Stomach smooth muscle (tissue), 2 donors: ENCODE data around the gene MSI2.

Experiments used
- H3K27ac ChIP-seq: one replicate; pipeline ENCODE4 v1.7.0; 2013; ENCODE audit warnings: mild to moderate bottlenecking, low read length, inconsistent platforms
- H3K27me3 ChIP-seq, 2 donors: one replicate each; pipeline ENCODE4 v1.7.0; 2013; ENCODE audit warnings: low read length in 2 of 2; ENCODE audit not compliant: insufficient read depth in 2 of 2, control insufficient read depth in 1 of 2
- H3K36me3 ChIP-seq, 2 donors: one replicate each; pipeline ENCODE4 v1.7.0; 2013; ENCODE audit warnings: low read length in 2 of 2; ENCODE audit not compliant: control insufficient read depth in 2 of 2, insufficient read depth in 2 of 2
- H3K4me1 ChIP-seq: one replicate; pipeline ENCODE4 v1.7.0; 2013; ENCODE audit warnings: low read length; ENCODE audit not compliant: control insufficient read depth, insufficient read depth
- H3K4me3 ChIP-seq, 2 donors: one replicate each; pipeline ENCODE4 v1.7.0; 2013; ENCODE audit warnings: low read length in 2 of 2
- H3K9ac ChIP-seq, 2 donors: one replicate each; pipeline ENCODE4 v1.7.0; 2013; ENCODE audit warnings: low read length in 2 of 2, mild to moderate bottlenecking in 1 of 2
- H3K9me3 ChIP-seq, 2 donors: one replicate each; pipeline ENCODE4 v1.7.0; 2013; ENCODE audit warnings: low read length in 2 of 2; ENCODE audit not compliant: control insufficient read depth in 2 of 2
- donor health status: healthy.
- donor health status: Pancreatic carcinoma.

MSI2 gene

GRCh38 chr17:57369509-57369945 is 113.2 kb downstream of the MSI2 start:
- H3K9ac ChIP-seq: no peak overlapping the region
- H3K27me3 ChIP-seq: no peaks in the 10 kb centered on the region
- H3K9me3 ChIP-seq: peaks cover 0 to 5% of the 10 kb centered on the region in 2 donors
- H3K27ac ChIP-seq: no peak overlapping the region
- H3K4me3 ChIP-seq: no peak overlapping the region
- H3K36me3 ChIP-seq: no peaks in the 10 kb centered on the region
- no peaks in the 10 kb centered on the region for H3K4me1 ChIP-seq

- H3K36me3 ChIP-seq: no peaks in the 10 kb centered on the region
- H3K9ac ChIP-seq: no peak overlapping the region
- H3K4me1 ChIP-seq: no peaks in the 10 kb centered on the region
- no peak overlapping the region for H3K4me3 ChIP-seq
- no peaks in the 10 kb centered on the region for H3K27me3 ChIP-seq
- no peak overlapping the region for H3K27ac ChIP-seq
- H3K9me3 ChIP-seq: peaks cover 0 to 5% of the 10 kb centered on the region in 2 donors
These were observed 113.8 kb downstream of the MSI2 start for GRCh38 chr17:57370037-57370581.

DNA sequence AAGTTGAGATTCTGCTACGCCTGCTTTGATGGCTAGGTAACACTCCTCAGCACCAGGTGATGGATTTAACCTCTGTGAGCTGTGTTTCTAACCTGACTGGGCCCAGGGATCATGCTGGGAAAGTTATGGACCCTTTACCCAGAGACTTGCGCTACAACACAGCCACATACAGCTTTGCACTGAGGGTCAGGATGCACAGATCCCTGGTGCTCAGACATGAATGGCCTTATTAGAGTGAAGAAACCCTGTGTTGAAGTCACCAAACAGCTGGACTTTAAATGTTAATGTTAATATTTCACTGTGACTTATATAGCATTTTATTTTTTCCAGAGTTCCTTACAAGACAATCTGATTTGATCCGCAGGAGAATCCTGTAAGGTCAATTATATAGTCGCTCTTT is 114.3 kb downstream of the MSI2 start:
- Histone ChIP-seq H3K27me3 (no peaks in the 10 kb centered on the region), H3K4me1 (no peaks in the 10 kb centered on the region), H3K4me3 (no peak overlapping the region), H3K9me3 (peaks cover 0 to 5% of the 10 kb centered on the region in 2 donors), H3K9ac (no peak overlapping the region), H3K36me3 (no peaks in the 10 kb centered on the region), H3K27ac (no peak overlapping the region)

- no peak overlapping the region for H3K27ac ChIP-seq
- no peak overlapping the region for H3K4me3 ChIP-seq
- no peaks in the 10 kb centered on the region for H3K27me3 ChIP-seq
- H3K4me1 ChIP-seq: no peaks in the 10 kb centered on the region
- H3K36me3 ChIP-seq: no peaks in the 10 kb centered on the region
- no peak overlapping the region for H3K9ac ChIP-seq
- H3K9me3 ChIP-seq: peaks cover 0 to 5% of the 10 kb centered on the region in 2 donors
These were observed 115.8 kb downstream of the MSI2 start for GRCh38 chr17:57372156-57372555.

- Histone ChIP-seq H3K9ac (no peak overlapping the region), H3K27ac (no peak overlapping the region), H3K4me1 (no peaks in the 10 kb centered on the region), H3K9me3 (peaks cover 0 to 5% of the 10 kb centered on the region in 2 donors), H3K27me3 (no peaks in the 10 kb centered on the region), H3K4me3 (no peak overlapping the region), H3K36me3 (no peaks in the 10 kb centered on the region)
These were observed 116.7 kb downstream of the MSI2 start for GRCh38 chr17:57373048-57373447.

DNA sequence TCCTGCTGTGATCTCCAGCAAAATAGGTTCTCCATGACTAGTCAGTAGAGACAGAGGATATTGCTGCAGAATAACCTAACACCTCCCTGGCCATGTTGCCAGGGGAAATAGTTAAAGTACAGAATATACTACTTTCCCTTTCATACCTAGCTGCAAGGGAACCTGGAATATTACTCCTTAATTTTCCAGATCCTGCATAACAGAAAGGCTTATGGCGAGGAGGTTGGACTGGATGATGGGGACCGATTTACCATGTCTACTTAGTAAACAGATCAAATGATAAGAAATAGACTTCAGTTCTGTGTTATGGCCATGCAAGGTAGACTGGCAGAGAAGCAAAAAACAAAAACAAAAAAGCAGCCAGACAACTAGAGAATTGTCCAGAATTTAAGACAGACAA is 117.4 kb downstream of the MSI2 start:
- Histone ChIP-seq H3K27me3 (no peaks in the 10 kb centered on the region), H3K27ac (no peak overlapping the region), H3K4me1 (no peaks in the 10 kb centered on the region), H3K4me3 (no peak overlapping the region), H3K9me3 (peaks cover 0 to 5% of the 10 kb centered on the region in 2 donors), H3K36me3 (no peaks in the 10 kb centered on the region), H3K9ac (no peak overlapping the region)

DNA sequence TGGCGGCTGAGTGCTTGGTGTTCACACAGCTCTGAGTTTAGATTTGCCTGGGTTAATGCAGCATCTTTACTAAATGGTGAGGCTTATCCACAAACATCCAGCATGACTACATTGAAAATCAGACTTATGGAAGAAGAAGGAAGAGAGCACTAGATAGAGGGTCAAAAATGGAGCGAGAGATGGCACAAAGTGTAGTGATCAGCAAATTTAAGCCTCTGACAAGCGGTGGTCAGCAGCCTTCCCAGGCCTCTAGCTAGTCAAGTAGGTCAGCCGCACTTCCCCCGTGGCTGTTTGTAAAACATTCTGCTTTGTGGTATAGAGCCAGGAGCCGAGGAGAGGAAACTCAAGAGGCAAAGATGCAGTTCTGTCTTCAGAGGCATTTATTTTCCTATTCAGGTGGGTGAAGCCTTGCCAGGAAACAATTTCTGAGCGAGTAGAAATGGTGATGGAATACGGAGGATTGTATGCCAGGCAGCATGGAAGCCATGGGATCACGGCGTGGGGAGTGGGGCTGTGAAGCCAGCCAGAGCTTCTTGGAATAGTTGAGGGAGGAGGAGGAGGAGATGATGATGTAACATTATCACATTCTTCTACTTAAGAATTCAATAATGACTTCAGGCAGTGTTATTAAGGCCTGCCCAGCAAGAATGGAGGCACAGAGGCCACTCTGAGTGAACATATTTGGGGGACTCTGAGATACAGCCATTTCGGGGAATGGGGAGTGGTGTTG is 118.9 kb downstream of the MSI2 start:
- H3K4me1 ChIP-seq: no peaks in the 10 kb centered on the region

DNA sequence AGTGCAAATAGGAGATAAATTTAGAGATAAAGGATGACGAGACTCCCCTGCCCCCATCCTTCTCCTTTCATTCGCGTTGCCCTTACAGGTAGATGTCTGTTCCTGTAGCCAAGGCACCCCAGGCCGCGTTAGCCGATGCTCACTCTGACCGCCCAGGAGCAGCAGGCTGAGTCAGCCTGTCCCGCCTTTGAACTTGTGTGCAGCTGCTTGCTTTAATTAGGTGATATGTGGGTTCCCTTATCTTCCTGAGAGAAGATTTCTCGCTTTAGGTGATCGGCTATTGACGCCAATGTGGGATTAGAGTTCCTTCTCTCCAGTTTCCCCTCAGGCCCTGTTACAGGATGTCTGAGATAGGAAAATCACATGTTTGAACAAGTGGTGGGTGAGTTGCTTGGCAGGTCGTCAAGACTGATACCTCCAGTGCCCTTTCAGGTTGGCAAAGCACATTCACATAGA is 119.5 kb downstream of the MSI2 start:
- Histone ChIP-seq H3K27ac (no peak overlapping the region), H3K4me3 (no peak overlapping the region), H3K9ac (no peak overlapping the region), H3K27me3 (no peaks in the 10 kb centered on the region), H3K4me1 (no peaks in the 10 kb centered on the region), H3K36me3 (no peaks in the 10 kb centered on the region), H3K9me3 (peaks cover 0 to 5% of the 10 kb centered on the region in 2 donors)

More for the DNA sequence above, 118.9 kb downstream of the MSI2 start:
- no peak overlapping the region for H3K27ac ChIP-seq
- H3K9me3 ChIP-seq: peaks cover 0 to 5% of the 10 kb centered on the region in 2 donors
- H3K27me3 ChIP-seq: no peaks in the 10 kb centered on the region
- H3K36me3 ChIP-seq: no peaks in the 10 kb centered on the region
- no peak overlapping the region for H3K9ac ChIP-seq
- H3K4me3 ChIP-seq: no peak overlapping the region

- Histone ChIP-seq H3K27ac (no peak overlapping the region), H3K9me3 (peaks cover 0 to 5% of the 10 kb centered on the region in 2 donors), H3K4me1 (no peaks in the 10 kb centered on the region), H3K9ac (no peak overlapping the region), H3K27me3 (no peaks in the 10 kb centered on the region), H3K36me3 (no peaks in the 10 kb centered on the region), H3K4me3 (no peak overlapping the region)
These were observed 120.8 kb downstream of the MSI2 start for GRCh38 chr17:57377094-57377493.

- no peak overlapping the region for H3K4me3 ChIP-seq
- H3K27ac ChIP-seq: no peak overlapping the region
- no peaks in the 10 kb centered on the region for H3K4me1 ChIP-seq
These were observed 123.0 kb downstream of the MSI2 start for GRCh38 chr17:57379237-57379894.

More at GRCh38 chr17:57379237-57379894, 123.0 kb downstream of the MSI2 start:
- no peaks in the 10 kb centered on the region for H3K27me3 ChIP-seq
- peaks cover 0 to 3% of the 10 kb centered on the region in 2 donors for H3K9me3 ChIP-seq
- H3K9ac ChIP-seq: no peak overlapping the region
- H3K36me3 ChIP-seq: no peaks in the 10 kb centered on the region
